ENCODE results near the gene SCRN2. TPM values are rescaled to one million over a fixed set of nuclear protein-coding genes. Genes with fewer than 3 reads are reported as not detected.

Gene SCRN2
- total RNA-seq, 2 donors from 2014 or later, result 21.4 to 27.1 TPM

GRCh38 chr17:47808036-47808829 lies 32.8 kb downstream of the SCRN2 start:
- Mint-ChIP-seq H3K36me3 (ENCODE audit: low read depth) (peaks cover 26% of the 10 kb centered on the region), H3K27ac (no peak overlapping the region), H3K27me3 (no peaks in the 10 kb centered on the region), H3K4me3 (no peak overlapping the region), H3K4me1 (peaks cover 16% of the 10 kb centered on the region)
- DNase-seq (no peak), ATAC-seq (no peak)
- H3K9me3 ChIP-seq (ENCODE audit: control insufficient read depth, low read length, poor library complexity, severe bottlenecking), result no peaks in the 10 kb centered on the region

DNA sequence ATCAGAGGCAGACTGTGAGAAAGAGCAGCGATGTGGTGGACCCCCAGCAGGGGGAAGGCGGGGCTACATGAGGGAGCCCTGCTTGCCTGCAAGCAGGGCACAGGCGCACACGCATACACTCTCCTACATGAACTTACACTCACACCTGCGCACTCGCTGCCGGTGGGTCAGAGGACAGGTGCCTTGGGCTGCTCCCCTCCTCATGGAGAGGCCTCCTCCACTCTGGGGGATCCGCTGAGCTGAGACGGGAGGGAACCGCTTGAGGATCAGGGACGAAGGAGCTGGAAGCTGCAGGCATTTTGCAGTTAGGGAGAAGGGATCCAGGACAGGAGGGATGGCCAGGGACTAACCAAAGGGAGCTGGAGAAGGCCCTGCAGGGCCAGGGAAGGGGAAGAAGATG lies 33.7 kb downstream of the SCRN2 start:
- DNase-seq (no peak), ATAC-seq (no peak)
- Mint-ChIP-seq H3K36me3 (ENCODE audit: low read depth) (peaks cover 21% of the 10 kb centered on the region), H3K27me3 (no peaks in the 10 kb centered on the region), H3K4me3 (no peak overlapping the region), H3K4me1 (peaks cover 13% of the 10 kb centered on the region), H3K27ac (peak overlapping the region; percentile 87)
- H3K9me3 ChIP-seq (ENCODE audit: control insufficient read depth, low read length, poor library complexity, severe bottlenecking), result no peaks in the 10 kb centered on the region

GRCh38 chr17:47806913-47807255 lies 34.2 kb downstream of the SCRN2 start:
- no peak for ATAC-seq
- Mint-ChIP-seq H3K4me1 (peaks cover 11% of the 10 kb centered on the region), H3K36me3 (ENCODE audit: low read depth) (peaks cover 18% of the 10 kb centered on the region), H3K27ac (peak overlapping the region; percentile 87), H3K4me3 (no peak overlapping the region), H3K27me3 (no peaks in the 10 kb centered on the region)
- no peaks in the 10 kb centered on the region for H3K9me3 ChIP-seq (ENCODE audit: control insufficient read depth, low read length, poor library complexity, severe bottlenecking)
- DNase-seq, result no peak

- ATAC-seq, result no peak
Measured at GRCh38 chr17:47806026-47806912, 34.8 kb downstream of the SCRN2 start.

GRCh38 chr17:47804461-47804860 lies 36.6 kb downstream of the SCRN2 start:
- no peak for DNase-seq
- Mint-ChIP-seq H3K27ac (no peak overlapping the region), H3K36me3 (ENCODE audit: low read depth) (peaks cover 7% of the 10 kb centered on the region), H3K4me1 (peaks cover 2% of the 10 kb centered on the region), H3K4me3 (no peak overlapping the region), H3K27me3 (no peaks in the 10 kb centered on the region)
- H3K9me3 ChIP-seq (ENCODE audit: control insufficient read depth, low read length, poor library complexity, severe bottlenecking), result no peaks in the 10 kb centered on the region
- no peak for ATAC-seq

More at GRCh38 chr17:47806026-47806912, 34.8 kb downstream of the SCRN2 start:
- H3K27ac Mint-ChIP-seq, result peak overlapping the region; percentile 87
- no peak for DNase-seq
- H3K4me1 Mint-ChIP-seq, result peaks cover 5% of the 10 kb centered on the region
- H3K27me3 Mint-ChIP-seq, result no peaks in the 10 kb centered on the region
- no peak overlapping the region for H3K4me3 Mint-ChIP-seq
- H3K9me3 ChIP-seq (ENCODE audit: control insufficient read depth, low read length, poor library complexity, severe bottlenecking), result no peaks in the 10 kb centered on the region
- peaks cover 11% of the 10 kb centered on the region for H3K36me3 Mint-ChIP-seq (ENCODE audit: low read depth)

DNA sequence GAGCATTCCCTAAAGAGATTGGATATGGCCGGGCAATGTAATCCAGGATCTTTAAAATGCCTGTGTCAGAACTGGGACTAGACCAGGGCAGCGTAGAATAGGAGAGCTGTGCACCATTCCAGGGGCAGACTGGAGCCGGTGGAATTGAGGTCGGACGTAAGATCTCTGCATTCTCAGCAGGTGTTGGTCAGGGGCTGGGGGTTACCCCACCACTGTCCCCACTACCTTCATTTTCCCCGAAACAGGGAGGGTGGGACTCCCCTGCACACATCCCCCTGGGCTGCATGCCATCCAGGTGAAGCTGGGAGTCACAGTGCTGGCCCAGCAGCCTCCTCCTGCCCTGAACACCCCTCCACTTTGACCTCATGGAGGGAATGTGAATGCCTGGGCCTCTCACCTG lies 37.3 kb downstream of the SCRN2 start:
- DNase-seq, result no peak
- H3K27ac Mint-ChIP-seq, result no peak overlapping the region
- H3K27me3 Mint-ChIP-seq, result peaks cover under 1% of the 10 kb centered on the region
- no peaks in the 10 kb centered on the region for H3K9me3 ChIP-seq (ENCODE audit: control insufficient read depth, low read length, poor library complexity, severe bottlenecking)
- peaks cover 2% of the 10 kb centered on the region for H3K4me1 Mint-ChIP-seq
- no peak for ATAC-seq
- no peak overlapping the region for H3K4me3 Mint-ChIP-seq
- H3K36me3 Mint-ChIP-seq (ENCODE audit: low read depth), result peaks cover 7% of the 10 kb centered on the region

GRCh38 chr17:47803201-47803600 lies 37.9 kb downstream of the SCRN2 start:
- no peaks in the 10 kb centered on the region for H3K9me3 ChIP-seq (ENCODE audit: control insufficient read depth, low read length, poor library complexity, severe bottlenecking)
- no peak for ATAC-seq
- Mint-ChIP-seq H3K36me3 (ENCODE audit: low read depth) (peaks cover 3% of the 10 kb centered on the region), H3K27me3 (peaks cover 6% of the 10 kb centered on the region), H3K4me3 (no peak overlapping the region), H3K4me1 (peaks cover 2% of the 10 kb centered on the region), H3K27ac (no peak overlapping the region)
- no peak for DNase-seq

DNA sequence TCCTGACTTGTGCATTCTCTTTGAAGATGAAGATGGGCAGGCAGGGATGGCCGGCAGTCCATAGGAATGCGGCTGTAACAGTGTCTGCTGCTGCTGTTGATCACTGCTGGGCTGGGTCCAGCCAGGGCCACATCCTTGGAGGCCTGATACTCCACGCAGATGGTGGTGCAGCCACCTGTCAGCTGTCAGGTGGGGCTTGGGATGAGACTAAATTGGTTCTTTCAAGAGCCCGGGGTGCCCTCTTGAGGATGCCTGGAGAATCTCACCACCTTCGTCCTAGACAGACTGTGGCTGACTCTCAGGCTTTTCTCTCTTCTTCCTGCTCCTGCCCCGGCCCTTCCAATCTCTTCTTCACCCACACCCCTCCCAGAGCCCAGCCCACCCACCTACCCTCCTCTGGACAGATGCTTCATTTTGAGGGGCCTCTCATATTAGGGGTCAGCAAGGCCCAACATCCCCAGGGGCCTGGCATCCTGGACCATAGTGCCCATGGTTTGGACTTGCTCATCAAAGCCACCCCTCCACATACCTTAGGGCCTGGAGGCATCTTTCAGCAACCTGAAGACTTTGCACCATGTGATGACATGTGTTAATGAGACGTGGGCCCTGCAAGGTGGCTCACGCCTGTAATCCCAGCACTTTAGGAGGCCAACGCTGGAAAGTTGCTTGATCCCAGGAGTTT lies 38.6 kb downstream of the SCRN2 start:
- no peaks in the 10 kb centered on the region for H3K9me3 ChIP-seq (ENCODE audit: control insufficient read depth, low read length, poor library complexity, severe bottlenecking)
- DNase-seq (peak in 1 of 3 donors; percentile 43), ATAC-seq (peak; percentile 90)
- H3K4me1 Mint-ChIP-seq, result peaks cover 2% of the 10 kb centered on the region
- H3K27me3 Mint-ChIP-seq, result peaks cover 13% of the 10 kb centered on the region
- H3K27ac Mint-ChIP-seq, result no peak overlapping the region
- no peak overlapping the region for H3K4me3 Mint-ChIP-seq
- peaks cover 2% of the 10 kb centered on the region for H3K36me3 Mint-ChIP-seq (ENCODE audit: low read depth)

DNA sequence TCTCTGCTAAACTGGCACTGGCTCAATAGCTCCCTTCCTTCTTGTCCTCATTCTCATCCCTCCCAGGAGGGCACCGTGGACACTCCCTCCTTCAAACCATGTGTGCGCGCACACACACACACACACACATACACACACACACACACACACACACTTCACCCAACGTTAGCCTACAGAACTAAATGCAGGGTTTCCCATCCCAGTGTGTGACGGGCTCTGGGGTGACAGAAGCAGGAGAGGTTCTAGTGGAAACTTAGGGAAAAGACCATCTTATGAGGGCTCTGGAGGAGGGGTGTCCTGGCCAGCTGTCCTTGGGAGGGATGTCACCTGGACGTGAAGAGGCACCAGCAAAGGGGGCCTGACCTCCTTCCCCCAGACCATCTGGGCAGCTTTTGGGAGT lies 39.2 kb downstream of the SCRN2 start:
- DNase-seq (no peak), ATAC-seq (no peak)
- Mint-ChIP-seq H3K4me3 (no peak overlapping the region), H3K27ac (no peak overlapping the region), H3K27me3 (peaks cover 13% of the 10 kb centered on the region), H3K36me3 (ENCODE audit: low read depth) (no peaks in the 10 kb centered on the region), H3K4me1 (peaks cover 2% of the 10 kb centered on the region)
- no peaks in the 10 kb centered on the region for H3K9me3 ChIP-seq (ENCODE audit: control insufficient read depth, low read length, poor library complexity, severe bottlenecking)

GRCh38 chr17:47801176-47801765 lies 39.8 kb downstream of the SCRN2 start:
- Mint-ChIP-seq H3K4me3 (no peak overlapping the region), H3K36me3 (ENCODE audit: low read depth) (no peaks in the 10 kb centered on the region), H3K27ac (no peak overlapping the region), H3K4me1 (peaks cover 2% of the 10 kb centered on the region), H3K27me3 (peaks cover 13% of the 10 kb centered on the region)
- no peaks in the 10 kb centered on the region for H3K9me3 ChIP-seq (ENCODE audit: control insufficient read depth, low read length, poor library complexity, severe bottlenecking)
- DNase-seq (no peak), ATAC-seq (no peak)

DNA sequence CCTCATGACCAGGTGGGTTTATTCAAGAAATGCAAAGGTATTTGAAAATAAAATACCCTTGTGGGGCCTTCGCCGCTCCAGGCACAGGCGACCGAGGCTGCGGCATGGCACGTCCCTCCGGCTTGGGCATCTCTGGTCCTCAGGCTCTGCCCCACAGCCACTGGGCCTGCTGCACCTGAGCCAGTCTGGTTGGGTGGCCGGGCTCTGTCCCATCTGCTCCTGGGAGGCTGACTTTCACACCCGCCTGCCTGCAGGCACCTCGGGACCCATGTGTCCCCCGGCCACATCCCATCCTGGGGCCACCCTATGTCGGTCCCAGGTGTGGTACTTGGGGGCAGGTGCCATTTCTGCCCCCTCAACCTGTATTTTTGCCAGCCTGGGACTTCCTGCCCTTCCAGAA lies 40.4 kb downstream of the SCRN2 start:
- no peak for ATAC-seq
- peaks cover 2% of the 10 kb centered on the region for H3K4me1 Mint-ChIP-seq
- H3K36me3 Mint-ChIP-seq (ENCODE audit: low read depth), result no peaks in the 10 kb centered on the region
- H3K9me3 ChIP-seq (ENCODE audit: control insufficient read depth, low read length, poor library complexity, severe bottlenecking), result no peaks in the 10 kb centered on the region
- no peak for DNase-seq
- no peak overlapping the region for H3K4me3 Mint-ChIP-seq
- peaks cover 14% of the 10 kb centered on the region for H3K27me3 Mint-ChIP-seq
- H3K27ac Mint-ChIP-seq, result no peak overlapping the region

- ATAC-seq, result no peak
- Mint-ChIP-seq H3K4me1 (peaks cover 2% of the 10 kb centered on the region), H3K36me3 (ENCODE audit: low read depth) (no peaks in the 10 kb centered on the region), H3K27me3 (peaks cover 42% of the 10 kb centered on the region), H3K27ac (no peak overlapping the region), H3K4me3 (no peak overlapping the region)
- no peaks in the 10 kb centered on the region for H3K9me3 ChIP-seq (ENCODE audit: control insufficient read depth, low read length, poor library complexity, severe bottlenecking)
- DNase-seq, result no peak
Measured at GRCh38 chr17:47797797-47798196, 43.3 kb downstream of the SCRN2 start.

DNA sequence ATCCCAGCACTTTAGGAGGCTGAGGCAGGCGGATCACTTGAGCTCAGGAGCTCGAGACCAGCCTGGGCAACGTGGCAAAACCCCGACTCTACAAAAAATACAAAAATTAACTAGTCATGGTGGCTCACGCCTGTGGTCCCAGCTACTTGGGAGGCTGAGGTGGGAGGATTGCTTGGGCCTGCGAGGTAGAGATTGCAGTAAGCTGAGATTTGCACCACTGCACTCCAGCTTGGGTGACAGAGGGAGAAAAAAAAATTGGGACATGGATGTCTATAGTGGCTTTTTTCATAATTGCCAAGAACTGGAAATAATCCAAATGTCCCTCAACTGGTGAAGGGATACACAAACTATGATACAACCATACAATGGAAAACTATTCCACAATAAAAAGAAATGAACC lies 48.1 kb downstream of the SCRN2 start:
- DNase-seq (no peak), ATAC-seq (no peak)
- no peaks in the 10 kb centered on the region for H3K9me3 ChIP-seq (ENCODE audit: control insufficient read depth, low read length, poor library complexity, severe bottlenecking)
- H3K27me3 Mint-ChIP-seq, result peaks cover 70% of the 10 kb centered on the region
- H3K36me3 Mint-ChIP-seq (ENCODE audit: low read depth), result peaks cover 4% of the 10 kb centered on the region
- H3K4me1 Mint-ChIP-seq, result peaks cover 3% of the 10 kb centered on the region
- H3K4me3 Mint-ChIP-seq, result no peak overlapping the region
- H3K27ac Mint-ChIP-seq, result no peak overlapping the region
